ENCODE measurements around the gene SCD5. TPM values are rescaled to one million over a fixed set of nuclear protein-coding genes. Genes with fewer than 3 reads are reported as not detected.

The SCD5 gene
- total and polyA plus RNA-seq, 2 of the 8 experiments (the other 6 are each of a cell fraction or from before 2014, with no cell fraction given): 0.92 to 1.2 TPM

DNA sequence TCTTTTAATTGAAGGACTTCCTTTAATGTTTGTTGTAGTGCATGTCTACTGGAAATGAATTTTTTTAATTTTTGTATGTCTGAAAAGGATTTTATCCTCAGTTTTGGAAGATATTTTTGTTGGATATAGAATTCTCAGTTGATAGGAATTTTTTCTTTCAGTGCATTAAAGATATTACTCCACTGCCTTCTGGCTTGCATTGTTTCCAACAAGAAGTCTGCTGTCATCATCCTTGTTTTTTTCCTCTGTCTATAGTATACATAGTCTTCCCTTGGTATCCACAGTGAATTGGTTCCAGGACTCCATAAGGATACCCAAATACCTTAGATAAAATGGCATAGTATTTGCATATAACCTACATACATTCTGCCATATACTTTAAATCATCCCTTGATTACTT lies 33.5 kb downstream of the SCD5 start (continued):
- TF ChIP-seq RAD21 (IDR thresholded peaks at IDR 0.05 in 1 of 2, conservative IDR thresholded peaks at IDR 0.05 in 1 of 2; ENCODE audit: low read depth in 2 of 2, low read length in 2 of 2) (no peak), KDM5A (IDR thresholded peaks at IDR 0.05; ENCODE audit: low read length) (no peak), FOSL1 (IDR thresholded peaks at IDR 0.05; ENCODE audit: insufficient read depth, low read depth, low read length) (no peak), TCF12 (IDR thresholded peaks at IDR 0.05; ENCODE audit: low read depth, low read length) (no peak), CHD2 (IDR thresholded peaks at IDR 0.05; ENCODE audit: low read length) (no peak)
